GM18873 (cell line): ENCODE results near the gene SLC46A2.

ENCODE experiments used
- ATAC-seq: cut with Tn5 transposase; IDR thresholded peaks from one replicate; pipeline ENCODE4 v1.9.1; 2021; ENCODE audit warnings: mild to moderate bottlenecking, moderate library complexity, moderate number of reproducible peaks; ENCODE audit not compliant: unreplicated experiment, low FRiP score

SLC46A2 gene

DNA sequence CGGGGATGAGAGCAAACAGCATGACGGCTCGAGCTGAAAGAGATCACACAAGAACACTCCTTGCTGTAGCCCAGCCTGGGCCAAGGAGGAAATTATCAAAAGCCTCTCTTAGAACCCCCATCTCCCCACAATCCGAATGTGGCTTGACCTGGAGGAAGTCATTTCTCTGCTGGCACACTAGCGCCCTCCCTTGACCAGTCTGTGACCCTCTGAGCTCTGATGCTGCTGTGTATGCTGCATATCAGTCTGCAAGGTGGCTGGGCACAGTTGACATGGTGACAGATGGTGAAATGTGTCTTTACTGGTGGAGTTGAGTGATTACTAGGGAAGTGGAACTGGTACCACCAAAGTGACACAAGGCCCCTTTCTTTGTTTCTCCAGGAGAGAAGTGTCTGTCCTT, 3.3 kb downstream of the SLC46A2 start:
- no peak for ATAC-seq

DNA sequence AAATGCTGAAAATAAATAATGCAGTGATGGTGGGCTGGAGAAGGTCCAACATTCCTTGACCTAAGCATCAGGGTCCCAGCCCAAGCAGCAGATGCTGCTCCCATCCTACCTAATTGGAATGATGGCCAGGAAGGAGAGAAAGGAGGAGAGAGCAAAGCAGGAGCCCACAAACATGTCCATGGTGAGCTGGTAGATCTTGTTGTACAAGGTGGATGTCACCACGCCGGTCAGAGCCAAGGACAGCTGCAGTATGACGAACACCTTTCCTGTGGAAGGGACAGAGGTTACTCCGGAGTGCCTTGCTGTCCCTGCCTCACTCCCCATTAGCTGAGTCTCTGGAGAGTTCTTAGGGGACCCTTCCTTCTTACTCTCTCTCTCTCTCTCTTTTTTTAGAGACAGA, 4.3 kb downstream of the SLC46A2 start:
- no peak for ATAC-seq

DNA sequence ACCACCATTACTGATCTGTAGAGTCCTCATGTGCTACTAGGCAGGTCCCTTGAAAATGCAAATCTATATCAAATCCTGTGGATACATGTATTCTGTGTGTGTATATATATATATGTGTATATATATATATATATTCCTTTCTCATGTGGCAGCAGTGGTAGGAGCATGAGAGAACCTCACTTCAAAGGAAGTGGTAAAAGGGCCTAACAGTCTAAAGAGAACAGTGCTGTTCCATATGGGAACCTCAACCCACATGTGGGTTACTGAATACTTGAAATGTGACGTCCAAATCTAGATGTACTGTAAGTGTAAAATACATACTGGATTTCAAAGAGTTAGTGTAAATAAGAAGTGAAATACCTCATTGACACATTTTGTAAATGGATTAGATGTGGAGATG, 5.4 kb downstream of the SLC46A2 start:
- no peak for ATAC-seq

DNA sequence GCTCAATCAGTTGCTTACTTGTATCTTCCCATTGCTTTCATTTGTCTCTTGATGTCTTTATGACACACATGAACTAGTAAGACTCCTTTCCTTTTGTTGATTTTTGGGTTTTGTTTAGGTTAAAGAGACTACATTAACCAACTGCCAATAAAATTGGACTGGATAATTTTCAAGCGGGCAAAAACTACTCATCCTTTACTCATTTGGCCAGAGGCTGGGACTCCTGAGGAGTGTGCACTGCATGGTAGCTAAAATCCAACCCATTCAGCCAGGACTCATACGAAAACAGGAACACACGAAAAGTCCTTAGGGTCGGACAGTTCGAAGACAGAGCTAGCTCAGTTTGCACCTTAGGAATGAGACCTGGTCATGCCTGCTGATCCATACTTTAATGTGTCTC, 6.0 kb downstream of the SLC46A2 start:
- no peak for ATAC-seq

DNA sequence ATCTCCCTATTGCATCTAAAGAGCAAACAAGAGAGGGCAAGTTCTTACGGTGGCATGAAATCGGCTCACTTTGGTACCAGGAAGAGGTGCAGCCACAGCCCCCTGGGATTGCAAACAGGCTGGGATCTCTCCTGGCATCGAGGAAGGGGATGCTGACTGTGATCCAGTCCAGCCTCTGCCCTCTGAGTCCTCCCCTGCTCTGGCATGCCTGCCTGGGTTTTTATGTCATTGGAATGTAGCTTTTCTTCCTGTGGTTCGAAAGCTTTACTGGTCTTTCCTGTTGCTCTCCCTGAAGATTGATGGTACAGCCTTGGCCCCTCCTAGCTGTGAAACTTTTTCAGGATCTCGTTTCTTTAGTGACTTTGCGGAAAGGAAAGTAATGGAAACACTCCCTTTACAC, 6.6 kb downstream of the SLC46A2 start:
- ATAC-seq: no peak

DNA sequence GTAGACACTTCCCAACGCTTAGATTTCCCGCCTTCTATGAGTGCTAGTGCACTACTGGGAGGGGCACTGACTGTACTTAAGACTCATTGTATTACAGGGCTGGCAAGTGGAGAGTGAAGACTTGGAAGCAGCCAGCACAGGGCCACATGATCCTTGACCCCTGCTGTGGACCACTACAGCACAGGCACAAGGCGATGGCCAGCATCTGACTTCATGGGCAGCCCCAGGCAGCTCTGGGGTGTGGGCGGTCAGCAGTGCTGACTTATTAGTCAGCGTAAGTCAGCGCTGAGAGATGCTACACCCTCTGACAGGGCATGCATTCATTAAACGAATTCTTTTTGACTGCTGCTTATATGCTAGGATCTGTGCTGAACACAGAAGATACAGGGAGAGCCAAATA, 9.3 kb downstream of the SLC46A2 start:
- no peak for ATAC-seq

DNA sequence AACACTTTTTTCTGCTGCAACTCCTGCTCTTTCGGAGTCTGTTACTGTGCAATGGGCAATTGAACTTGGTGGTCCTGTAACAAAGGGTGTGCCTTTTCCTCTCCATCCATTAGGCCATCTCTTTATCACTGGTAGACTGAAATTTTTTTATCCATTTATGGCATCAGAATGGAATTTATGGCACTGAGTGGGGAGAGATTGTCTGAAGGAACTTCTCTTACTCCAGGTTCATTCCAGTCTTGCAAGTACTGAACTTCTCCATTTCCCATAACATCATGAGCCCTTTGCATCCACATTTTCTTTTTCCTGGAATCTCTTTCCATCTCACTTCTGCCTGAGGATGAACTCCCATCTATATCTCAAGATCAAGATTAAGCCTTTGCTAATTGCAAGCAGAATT, 10.0 kb downstream of the SLC46A2 start:
- no peak for ATAC-seq

DNA sequence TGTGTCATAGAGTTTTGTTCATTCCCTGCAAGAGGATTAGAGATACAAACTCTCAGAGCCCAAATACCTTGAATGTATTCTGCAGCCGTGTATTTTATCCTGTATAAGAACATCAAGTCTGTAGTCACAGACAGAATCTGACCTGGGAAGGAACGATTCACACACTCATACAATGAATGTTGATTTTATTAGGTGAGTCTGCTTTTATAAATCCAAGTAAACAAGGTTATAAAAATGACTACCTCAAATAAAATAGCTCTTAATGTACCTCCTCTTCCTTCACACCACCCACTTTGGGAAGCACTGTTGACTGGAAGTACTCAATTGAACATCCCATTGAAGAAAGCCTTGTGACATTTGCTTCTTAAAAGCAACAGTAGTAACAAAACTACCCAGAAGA, 11.9 kb downstream of the SLC46A2 start:
- no peak for ATAC-seq

DNA sequence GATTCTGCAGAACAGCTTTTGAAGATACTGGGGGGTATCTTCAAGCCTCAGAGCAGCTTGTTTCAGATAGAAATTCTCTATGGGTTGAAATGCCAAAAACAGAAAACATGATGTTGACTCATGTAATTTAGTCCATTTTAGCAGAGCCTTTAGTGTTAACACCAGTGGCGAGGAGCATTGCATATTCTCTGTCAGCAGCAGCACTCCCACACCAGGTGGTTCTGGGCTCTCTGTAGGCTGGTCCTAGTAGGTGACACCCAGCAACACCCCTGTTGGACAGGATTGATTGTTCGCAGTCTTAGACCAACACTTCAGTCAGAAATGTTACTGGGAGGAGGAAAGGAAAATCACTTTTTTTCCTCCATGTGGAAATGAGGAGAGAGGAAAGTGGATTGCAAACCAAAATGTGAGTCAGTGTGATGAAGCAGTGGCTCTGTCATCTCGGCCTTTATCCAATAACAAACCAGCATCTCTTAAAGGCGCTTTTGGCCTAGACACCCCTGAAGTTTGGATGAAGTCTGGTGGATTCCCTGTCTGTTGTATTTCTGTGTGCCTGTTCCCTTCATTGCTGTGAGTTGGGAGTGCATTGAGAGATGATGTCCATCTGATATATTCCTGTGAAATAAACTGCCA, 16.8 kb downstream of the SLC46A2 start:
- ATAC-seq: no peak

DNA sequence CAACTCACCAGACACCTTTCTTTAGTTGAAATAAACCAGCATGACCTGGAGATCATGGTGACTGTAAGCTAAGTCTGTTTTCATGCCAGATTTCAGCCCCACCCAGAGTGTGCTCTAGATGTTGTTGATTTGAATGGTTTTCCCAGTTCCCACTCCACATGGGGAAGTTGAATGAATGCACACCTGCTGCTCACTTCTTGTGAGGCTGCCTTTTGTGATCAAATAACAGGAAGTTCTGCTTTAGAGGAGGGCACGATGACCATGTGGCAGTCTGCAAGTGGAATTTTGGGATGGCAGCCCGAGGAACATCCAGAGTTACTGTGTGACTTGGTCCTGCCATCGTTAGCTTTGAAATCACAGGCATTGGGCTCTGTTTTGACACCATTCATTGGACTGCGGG, 18.7 kb downstream of the SLC46A2 start:
- ATAC-seq: no peak

DNA sequence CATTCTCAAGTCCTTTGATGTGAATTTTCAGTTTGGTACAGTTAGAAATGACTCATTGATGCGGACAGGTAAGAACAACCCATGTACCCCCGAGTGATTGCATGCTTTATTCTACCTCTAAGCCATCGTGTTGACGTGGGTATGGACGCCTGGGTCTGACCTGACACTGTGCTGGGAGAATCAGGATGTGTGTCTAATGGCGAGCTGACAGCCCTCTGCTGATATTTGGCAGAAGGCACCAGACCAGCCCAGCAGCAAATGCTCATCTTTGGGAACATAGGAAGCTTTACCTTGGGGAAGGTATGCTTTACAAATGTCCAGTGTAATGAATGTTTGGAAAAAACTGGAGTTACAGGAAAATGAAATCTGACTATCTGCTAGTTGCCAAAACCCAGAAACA, 20.1 kb downstream of the SLC46A2 start:
- no peak for ATAC-seq

DNA sequence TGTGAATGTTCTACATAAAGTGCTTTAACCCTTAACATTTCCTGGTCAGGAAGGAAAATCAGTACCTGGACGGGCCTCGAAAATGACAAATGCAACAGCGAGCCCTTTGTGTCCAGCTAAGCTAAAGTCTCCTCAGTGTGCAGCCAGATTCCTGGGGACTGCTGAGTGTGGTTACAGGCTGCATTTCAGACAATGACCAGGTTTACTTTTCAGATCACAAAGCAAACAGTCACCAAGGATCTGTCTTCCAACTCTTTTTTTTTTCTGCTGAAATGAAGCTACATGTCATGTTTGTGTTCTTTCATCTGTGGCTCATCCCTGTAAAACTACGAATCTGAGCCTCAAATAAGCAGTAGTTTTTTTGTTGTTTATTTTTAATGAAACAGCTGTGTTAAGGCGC, 20.8 kb downstream of the SLC46A2 start:
- no peak for ATAC-seq

DNA sequence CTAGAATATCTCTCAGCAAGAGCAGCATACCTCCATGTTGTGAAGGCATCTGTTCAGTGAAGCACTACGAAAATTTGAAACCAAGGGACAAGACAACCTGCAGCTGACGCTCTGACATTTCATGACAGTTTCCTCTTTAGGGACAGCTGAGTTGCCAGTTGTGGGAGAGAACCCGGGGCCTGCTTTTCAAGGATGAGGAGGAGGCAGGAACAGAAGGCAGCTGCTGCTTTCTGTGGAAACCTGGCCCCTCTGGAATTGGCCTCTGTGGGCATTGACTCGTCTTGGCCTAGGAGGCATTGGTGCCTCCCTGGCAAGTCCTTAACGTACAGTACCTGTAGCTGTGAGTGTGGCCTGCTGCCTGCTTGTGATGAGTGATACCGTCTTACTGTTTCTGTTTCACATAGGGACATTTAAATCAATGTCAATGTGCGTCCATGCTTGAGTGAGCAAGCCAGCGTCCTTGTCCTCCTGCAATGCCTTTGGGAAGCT, 21.6 kb downstream of the SLC46A2 start:
- no peak for ATAC-seq

DNA sequence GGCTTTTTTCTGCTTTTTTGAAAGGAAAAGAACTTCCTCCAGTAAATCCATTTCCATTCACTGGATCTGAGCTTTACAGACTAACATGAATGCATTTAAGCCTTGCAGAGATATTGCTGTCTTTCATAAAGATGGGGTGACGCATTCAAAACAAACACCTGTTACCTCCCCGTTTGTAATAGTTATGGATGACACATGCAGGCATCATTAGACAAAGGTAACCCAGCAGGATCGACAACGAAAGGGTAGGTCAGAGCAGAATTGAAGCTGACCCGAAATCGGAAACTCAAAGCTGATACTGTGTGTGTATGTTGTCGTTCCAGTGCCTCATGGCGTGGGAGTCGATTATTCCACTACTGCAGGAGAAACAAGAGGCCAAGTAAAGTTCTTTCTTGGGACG, 22.2 kb downstream of the SLC46A2 start:
- ATAC-seq: no peak

DNA sequence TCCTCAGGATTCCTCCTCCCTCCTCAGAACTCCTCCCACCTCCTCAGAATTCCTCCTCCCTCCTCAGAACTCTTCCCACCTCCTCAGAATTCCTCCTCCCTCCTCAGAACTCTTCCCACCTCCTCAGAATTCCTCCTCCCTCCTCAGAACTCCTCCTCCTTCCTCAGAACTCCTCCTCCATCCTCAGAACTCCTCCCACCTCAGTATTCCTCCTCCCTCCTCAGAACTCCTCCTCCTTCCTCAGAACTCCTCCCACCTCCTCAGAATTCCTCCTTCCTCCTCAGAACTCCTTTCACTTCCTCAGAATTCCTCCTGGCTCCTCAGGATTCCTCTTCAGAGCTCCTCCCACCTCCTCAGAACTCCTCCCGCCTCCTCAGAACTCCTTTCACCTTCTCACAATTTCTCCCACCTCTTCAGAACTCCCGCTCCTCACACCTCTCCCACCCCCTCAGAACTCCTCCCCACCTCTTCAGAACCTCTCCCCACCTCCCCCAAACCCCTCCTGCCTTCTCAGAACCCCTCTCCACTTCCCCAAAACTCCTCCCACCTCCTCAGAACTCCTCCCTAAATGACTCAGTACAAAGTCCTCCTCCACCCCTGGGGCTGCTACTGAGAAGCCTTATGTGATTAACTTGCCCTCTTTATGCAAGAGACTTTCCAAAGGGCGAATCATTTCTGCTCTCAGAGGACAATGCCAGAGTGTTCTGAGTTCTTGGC, 23.2 kb downstream of the SLC46A2 start:
- no peak for ATAC-seq

DNA sequence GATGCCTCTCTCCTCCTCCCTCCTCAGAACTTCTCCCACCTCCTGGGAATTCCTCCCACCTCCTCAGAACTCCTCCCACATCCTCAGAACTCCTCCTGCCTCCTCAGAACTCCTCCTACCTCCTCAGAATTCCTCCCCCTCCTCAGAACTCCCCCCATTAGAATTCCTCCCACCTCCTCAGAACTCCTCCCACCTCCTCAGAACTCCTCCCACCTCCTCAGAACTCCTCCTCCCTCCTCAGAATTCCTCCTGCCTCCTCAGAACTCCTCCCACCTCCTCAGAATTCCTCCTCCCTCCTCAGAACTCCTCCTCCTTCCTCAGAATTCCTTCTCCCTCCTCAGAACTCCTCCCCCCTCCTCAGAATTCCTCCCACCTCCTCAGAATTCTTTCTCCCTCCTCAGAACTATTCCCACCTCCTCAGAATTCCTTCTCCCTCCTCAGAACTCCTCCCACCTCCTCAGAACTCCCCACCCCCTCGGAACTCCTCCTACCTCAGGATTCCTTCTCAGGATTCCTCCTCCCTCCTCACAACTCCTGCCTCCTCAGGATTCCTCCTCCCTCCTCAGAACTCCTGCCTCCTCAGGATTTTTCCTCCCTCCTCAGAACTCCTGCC, 23.9 kb downstream of the SLC46A2 start:
- no peak for ATAC-seq

DNA sequence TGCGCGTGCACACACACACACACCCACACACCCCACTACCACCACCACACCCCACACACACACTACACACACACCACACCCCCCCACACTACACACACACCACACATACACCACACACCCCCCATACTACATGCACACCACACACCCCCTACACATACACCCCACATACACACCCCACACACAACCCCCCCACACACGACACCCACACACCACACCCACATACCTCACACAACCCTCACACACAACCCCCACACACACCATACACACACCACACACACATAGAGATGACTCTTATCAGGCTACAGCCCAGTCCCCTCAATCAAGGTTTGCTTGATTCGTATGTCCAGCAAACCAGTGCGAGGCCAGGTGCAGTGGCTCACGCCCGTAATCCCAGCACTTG, 25.7 kb downstream of the SLC46A2 start:
- no peak for ATAC-seq

DNA sequence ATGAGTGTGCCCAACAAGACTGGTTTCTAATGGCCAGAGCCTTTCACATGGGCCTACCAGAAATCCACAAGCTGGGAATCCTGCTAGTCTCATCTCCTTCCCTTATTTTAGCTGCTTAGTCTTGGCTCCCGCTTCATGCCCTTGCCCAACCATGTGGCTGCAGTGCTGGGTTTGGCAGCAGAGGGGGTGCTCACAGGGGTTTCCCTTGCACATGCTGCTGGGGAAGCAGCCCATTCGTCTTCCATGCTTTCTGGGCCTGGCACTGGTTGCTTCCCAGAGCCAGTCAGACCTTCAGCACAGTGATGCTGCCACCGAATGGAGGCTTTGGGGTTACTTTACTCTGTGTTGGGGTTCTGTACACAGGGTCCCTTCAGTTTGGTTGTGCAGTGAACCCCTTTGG, 26.3 kb downstream of the SLC46A2 start:
- ATAC-seq: no peak

DNA sequence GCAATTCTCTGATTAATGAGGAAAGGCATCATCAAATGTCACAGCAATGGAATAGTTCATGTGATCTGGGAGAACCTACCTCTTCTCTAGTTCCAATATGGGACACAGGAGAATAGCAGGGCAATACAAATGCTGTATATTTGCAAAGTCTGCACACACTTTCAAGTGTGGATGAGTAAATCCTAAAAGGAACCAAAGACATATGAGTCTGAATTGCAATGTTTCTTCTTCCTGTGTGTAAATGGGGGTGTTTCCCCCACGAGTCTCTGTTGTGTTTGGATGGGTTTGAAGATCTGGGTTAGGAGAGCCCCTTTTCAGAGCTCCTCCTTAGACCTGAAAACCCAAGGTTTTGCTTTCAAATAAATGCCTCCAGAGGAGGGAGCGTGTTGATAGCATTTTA, 26.9 kb downstream of the SLC46A2 start:
- no peak for ATAC-seq

DNA sequence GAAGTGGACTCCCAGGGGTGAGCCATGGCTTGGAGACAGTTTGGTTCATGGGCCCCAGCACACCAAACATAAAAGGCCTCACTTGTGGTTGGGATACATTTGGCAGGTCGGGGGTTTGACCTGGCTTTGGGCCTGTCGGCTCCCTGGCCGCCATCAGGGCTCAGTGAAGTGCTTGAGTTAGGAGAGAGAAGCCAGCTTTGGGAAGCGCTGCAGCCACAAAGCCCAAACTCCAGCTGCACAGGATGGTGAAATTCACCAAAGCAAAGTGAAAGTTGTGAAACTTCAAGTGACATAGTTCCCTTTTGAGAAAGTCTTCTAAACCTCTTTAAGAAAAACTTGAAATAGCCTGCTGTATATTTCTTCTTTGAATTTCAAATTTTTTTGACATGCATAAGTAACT, 27.5 kb downstream of the SLC46A2 start:
- no peak for ATAC-seq

DNA sequence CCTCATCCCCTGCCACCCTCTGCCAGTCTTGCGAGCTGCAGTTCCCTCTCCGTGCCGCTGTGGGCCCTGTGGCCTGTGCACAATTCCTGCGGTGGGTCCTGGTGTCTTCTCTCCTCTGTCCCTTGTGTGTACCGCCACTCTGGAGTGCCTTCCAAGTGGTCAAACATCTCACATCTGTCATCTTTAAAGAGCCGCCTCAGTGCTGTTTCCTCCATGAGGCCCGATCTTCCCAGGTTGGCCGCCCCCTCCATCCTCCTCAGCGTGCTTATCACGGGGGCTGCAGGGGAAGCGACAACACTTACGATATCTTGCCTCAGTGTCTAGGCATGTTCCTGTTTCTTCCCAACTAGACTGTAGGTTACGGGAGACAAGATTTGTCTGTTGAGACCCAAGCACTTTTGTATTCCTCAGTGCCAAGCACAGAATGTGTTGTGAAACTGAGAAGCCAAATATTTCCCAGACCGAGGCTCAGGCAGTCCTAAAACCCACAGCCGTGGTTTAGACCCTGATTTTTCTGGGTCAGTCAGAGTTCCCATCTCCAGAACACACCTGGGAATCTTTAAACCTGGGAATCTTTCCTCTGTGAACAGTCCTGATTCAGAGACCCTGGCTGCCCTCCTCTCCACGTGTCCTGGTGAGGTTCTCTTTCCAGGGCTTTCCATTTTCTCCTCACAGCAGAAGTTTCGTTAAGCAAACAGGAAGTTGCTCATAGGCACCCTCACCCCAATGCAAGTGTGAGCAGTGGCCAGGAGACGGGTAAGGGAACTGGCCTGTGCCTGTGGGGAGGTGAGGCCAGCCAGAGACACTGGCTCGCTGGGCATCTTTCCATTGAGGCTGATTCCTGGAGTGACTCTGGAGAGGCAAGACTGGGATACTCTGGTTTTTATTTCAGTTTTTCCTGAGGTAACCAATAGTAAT, 28.8 kb downstream of the SLC46A2 start:
- no peak for ATAC-seq
